HepG2 (cell line): ENCODE results near the gene OR5H1. TPM values are rescaled to one million over a fixed set of nuclear protein-coding genes. Genes with fewer than 3 reads are reported as not detected.

Experiments used
- ATAC-seq: fragments of 200-7000 bp; cut with Tn5 transposase; 3 replicates; pipeline ENCODE4 v1.9.1; 2020; ENCODE audit warnings: mild to moderate bottlenecking, moderate library complexity
- BruUV-seq: library from RNA; stranded (reverse); fragments of 400-500 nt; replicated peaks from 2 replicates; lab custom pipeline; 2021; lab: Mats Ljungman, UMichigan
- CTCF ChIA-PET: fragments of 300-600 bp; formaldehyde crosslinking; extraction: SDS; loops from one replicate; lab custom pipeline; 2021; ENCODE audit warnings: low total read pairs, inconsistent platforms, low intra/inter-chr PET ratio; lab: Yijun Ruan, JAX
- POLR2A ChIA-PET: fragments of 350-600 bp; sonication (Branson Sonifier 250); formaldehyde crosslinking; loops from one replicate; lab custom pipeline; 2020; ENCODE audit warnings: antibody characterized with exemption, inconsistent platforms; lab: Yijun Ruan, JAX
- DNase-seq: peaks from one replicate; pipeline ENCODE4 v3.0.0-alpha.2; 2015; ENCODE audit warnings: low spot score
- FAIRE-seq: peaks from 3 replicates; lab custom pipeline; 2011; peaks lifted over from hg19 to GRCh38; lab: Jason Lieb, UNC
- H2AFZ ChIP-seq: one replicate; pipeline ENCODE4 v1.6.1; 2011; ENCODE audit warnings: low read length, inconsistent platforms
- H3K27ac ChIP-seq: fragments of 300-600 bp; 3 replicates; pipeline ENCODE4 v1.8.0; 2011; ENCODE audit warnings: mixed run types, mild to moderate bottlenecking, mixed read lengths, low read length, inconsistent platforms; ENCODE audit not compliant: insufficient read depth; ENCODE audit errors: extremely low read length
- H3K27me3 ChIP-seq, 2 experiments: fragments of 200-600 bp in 1 of 2; 2 replicates in 1 of 2; 3 replicates in 1 of 2; pipeline versions ENCODE4 v1.6.0 to v1.8.0; 2011; ENCODE audit warnings: low read length in 2 of 2, mild to moderate bottlenecking in 2 of 2, moderate library complexity in 2 of 2, inconsistent platforms in 1 of 2; ENCODE audit not compliant: insufficient read depth in 2 of 2, control insufficient read depth in 1 of 2
- H3K36me3 ChIP-seq, 2 experiments: fragments of 200-600 bp in 1 of 2; replicated peaks in 1 of 2; 2 replicates in 1 of 2; 3 replicates in 1 of 2; pipeline versions ENCODE4 v1.5.1 to v1.8.0; 2011; ENCODE audit warnings: low read length in 2 of 2, inconsistent platforms in 1 of 2; ENCODE audit not compliant: insufficient read depth in 2 of 2, control insufficient read depth in 1 of 2
- H3K4me1 ChIP-seq: 2 replicates; pipeline ENCODE4 v1.5.1; 2012; ENCODE audit warnings: low read length, inconsistent platforms; ENCODE audit not compliant: insufficient read depth
- H3K4me2 ChIP-seq: 2 replicates; pipeline ENCODE4 v1.6.0; 2011; ENCODE audit warnings: low read depth, low read length, inconsistent platforms
- H3K4me3 ChIP-seq, 3 experiments: fragments of 200-600 bp in 1 of 3; sonication (generic), shearing (Covaris generic) in 1 of 3; replicated peaks in 1 of 3; 2 replicates each; pipeline ENCODE4 v1.5.1; 2011 to 2016; ENCODE audit warnings: low read length in 3 of 3, inconsistent platforms in 2 of 3, low read depth in 2 of 3, mild to moderate bottlenecking in 2 of 3, control low read depth in 1 of 3, mixed read lengths in 1 of 3; ENCODE audit not compliant: insufficient read depth in 1 of 3
- H3K79me2 ChIP-seq: one replicate; pipeline ENCODE4 v1.6.1; 2011; ENCODE audit warnings: low read length, inconsistent platforms; ENCODE audit not compliant: insufficient read depth
- H3K9ac ChIP-seq: 2 replicates; pipeline ENCODE4 v1.6.0; 2011; ENCODE audit warnings: mild to moderate bottlenecking, low read depth, low read length, inconsistent platforms; ENCODE audit not compliant: insufficient read depth
- H3K9me3 ChIP-seq: 2 replicates; pipeline ENCODE4 v1.5.1; 2012; ENCODE audit warnings: mild to moderate bottlenecking, low read length
- H4K20me1 ChIP-seq: 2 replicates; pipeline ENCODE4 v1.6.0; 2011; ENCODE audit warnings: inconsistent platforms, mild to moderate bottlenecking, low read length, moderate library complexity; ENCODE audit not compliant: insufficient read depth
- CERS6 ChIP-seq: sonication (generic); formaldehyde crosslinking; IDR thresholded peaks from 2 replicates; pipeline ENCODE4 v1.5.0; 2020; ENCODE audit warnings: missing genetic modification reagents
- EZH2 ChIP-seq: conservative IDR thresholded peaks from 2 replicates; pipeline ENCODE4 v1.6.1; 2012; ENCODE audit warnings: mild to moderate bottlenecking, low read depth, low read length, moderate library complexity
- GTF2F1 ChIP-seq: fragments of 150-350 bp; IDR thresholded peaks from 2 replicates; pipeline ENCODE4 v1.6.1; 2014; ENCODE audit warnings: low read length
- SMARCE1 ChIP-seq: fragments of 450-650 bp; IDR thresholded peaks from 2 replicates; pipeline ENCODE4 v1.6.1; 2017; ENCODE audit warnings: borderline replicate concordance
- SRF ChIP-seq: IDR thresholded peaks from 2 replicates; pipeline ENCODE4 v1.6.1; 2011; ENCODE audit warnings: mild to moderate bottlenecking, low read depth, low read length, moderate library complexity
- SRY ChIP-seq: sonication (generic); formaldehyde crosslinking; IDR thresholded peaks from 2 replicates; pipeline ENCODE4 v1.8.0; 2022; ENCODE audit warnings: mild to moderate bottlenecking, missing genetic modification reagents
- USF2 ChIP-seq, 2 experiments: sonication (generic) in 1 of 2; formaldehyde crosslinking in 1 of 2; IDR thresholded peaks; 2 replicates each; pipeline versions ENCODE4 v1.5.1 to v1.6.1; 2011 to 2020; ENCODE audit warnings: borderline replicate concordance in 1 of 2, low read depth in 1 of 2, low read length in 1 of 2, mild to moderate bottlenecking in 1 of 2, missing genetic modification reagents in 1 of 2, moderate library complexity in 1 of 2
- WGBS: methylation state at CpG from one replicate; pipeline ENCODE4 v1.1.6; 2017; ENCODE audit warnings: low lambda C conversion rate; 5-methylcytosine and 5-hydroxymethylcytosine counted together
- in situ Hi-C: cut with HindIII; loops from 2 replicates; pipeline ENCODE4 v1.10.0; 2017; ENCODE audit warnings: low pct_unique_long_range_greater_than_20kb; ENCODE audit not compliant: extremely low pct_ligation_motif_present
- intact Hi-C: fragments of 100-400 bp; cut with micrococcal nuclease; formaldehyde crosslinking; loops from one replicate; pipeline ENCODE4 v1.10.0; 2022; ENCODE audit not compliant: unreplicated experiment
- polyA plus RNA-seq, 8 experiments: library from polyadenylated mRNA; depleted of rRNA in 3 of 8; stranded (reverse) in 7 of 8; unstranded in 1 of 8; fragments of >200 nt; fragmentation: Illumina TruSeq in 4 of 8; extraction: Trizol in 4 of 8; gene quantifications; 2 replicates each; pipeline versions ENCODE4 v1.2.1 to v1.2.3, GENCODE V29; 2011 to 2016; ENCODE audit warnings: low read depth in 4 of 8, missing spikeins in 1 of 8, mixed read lengths in 1 of 8; ENCODE audit not compliant: insufficient read depth in 1 of 8
- total RNA-seq, 5 experiments: library from RNA; depleted of rRNA; stranded (reverse); fragments of >200 nt; fragmentation: Illumina TruSeq; extraction: Trizol; gene quantifications; 2 replicates each; pipeline ENCODE4 v1.2.3, GENCODE V29; 2016; ENCODE audit warnings: low read depth in 1 of 5
- TF ChIP-seq, protein P1 (sequence below): sonication (generic); formaldehyde crosslinking; IDR thresholded peaks from 2 replicates; pipeline ENCODE4 v1.5.1; 2020; ENCODE audit warnings: missing genetic modification reagents, mild to moderate bottlenecking, borderline replicate concordance

The OR5H1 gene
- total and polyA plus RNA-seq, 2 of the 13 experiments (the other 11 are each of a cell fraction or from before 2014, with no cell fraction given), result not detected

DNA sequence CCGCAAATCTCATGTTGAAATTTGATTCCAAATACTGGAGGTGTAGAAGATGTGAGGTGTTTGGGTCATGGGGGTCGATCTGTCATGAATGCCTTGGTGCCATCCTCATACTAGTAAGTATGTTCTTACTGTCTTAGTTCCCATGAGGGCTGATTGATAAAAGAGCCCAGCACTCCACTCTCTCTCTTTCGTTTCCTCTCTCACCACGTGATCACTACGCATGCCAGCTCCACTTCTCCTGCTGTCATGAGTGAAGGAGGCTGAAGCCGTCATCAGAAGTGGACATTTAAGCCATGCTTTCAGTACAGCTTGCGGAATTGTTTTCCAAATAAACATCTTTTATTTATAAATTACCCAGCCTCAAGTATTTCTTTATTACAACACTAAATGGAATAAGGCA lies 42.1 kb downstream of the OR5H1 start:
- Histone ChIP-seq H3K36me3 (no peaks in the 10 kb centered on the region), H3K27me3 (no peaks in the 10 kb centered on the region; a peak in 1 of 5 replicates), H3K4me1 (no peaks in the 10 kb centered on the region), H3K9ac (no peak overlapping the region), H3K4me3 (no peak overlapping the region), H2AFZ (no peak overlapping the region), H3K79me2 (no peaks in the 10 kb centered on the region), H3K27ac (no peak overlapping the region), H3K9me3 (no peaks in the 10 kb centered on the region), H4K20me1 (no peaks in the 10 kb centered on the region), H3K4me2 (peak overlapping the region; percentile 32; the same call in 1 of the 2 replicates)
- POLR2A ChIA-PET, result no interaction called here
- TF ChIP-seq GTF2F1, result no peak
- TF ChIP-seq USF2 (IDR thresholded peaks at IDR 0.05; ENCODE audit: low read depth, low read length), result peak; percentile 21; the same call in 1 of the 2 replicates
- no peak for TF ChIP-seq USF2 (CRISPR knock-in tag; IDR thresholded peaks at IDR 0.05; ENCODE audit: borderline replicate concordance)
- WGBS, result 9% methylated on average over 7 of the region's 7 CpGs
- no peak for ATAC-seq
- in situ Hi-C loops, result no loop called here
- CTCF ChIA-PET, result no interaction called here
- no TSS peak for BruUV-seq
- no peak for FAIRE-seq
- no peak for DNase-seq
- intact Hi-C loops, result no loop called here

- FAIRE-seq (no peak), DNase-seq (no peak), ATAC-seq (no peak)
- no peak overlapping the region for H3K27ac ChIP-seq
- no peaks in the 10 kb centered on the region for H3K79me2 ChIP-seq
- ChIA-PET POLR2A (no interaction called here), CTCF (no interaction called here)
- no peaks in the 10 kb centered on the region for H3K4me1 ChIP-seq
- no peaks in the 10 kb centered on the region for H3K27me3 ChIP-seq
- no peak overlapping the region for H3K4me3 ChIP-seq
- no peak overlapping the region for H3K4me2 ChIP-seq
- H3K9ac ChIP-seq, result no peak overlapping the region
- BruUV-seq, result no TSS peak
- no peaks in the 10 kb centered on the region for H4K20me1 ChIP-seq
- H2AFZ ChIP-seq, result no peak overlapping the region
- in situ Hi-C loops (no loop called here), intact Hi-C loops (no loop called here)
- H3K36me3 ChIP-seq, result no peaks in the 10 kb centered on the region
- 2% methylated on average over 3 of the region's 3 CpGs for WGBS
- no peaks in the 10 kb centered on the region for H3K9me3 ChIP-seq
- TF ChIP-seq SRY (CRISPR knock-in tag) (no peak), EZH2 (no peak), SMARCE1 (no peak), SRF (no peak), CERS6 (CRISPR knock-in tag) (no peak)
- TF ChIP-seq, protein P1, sequence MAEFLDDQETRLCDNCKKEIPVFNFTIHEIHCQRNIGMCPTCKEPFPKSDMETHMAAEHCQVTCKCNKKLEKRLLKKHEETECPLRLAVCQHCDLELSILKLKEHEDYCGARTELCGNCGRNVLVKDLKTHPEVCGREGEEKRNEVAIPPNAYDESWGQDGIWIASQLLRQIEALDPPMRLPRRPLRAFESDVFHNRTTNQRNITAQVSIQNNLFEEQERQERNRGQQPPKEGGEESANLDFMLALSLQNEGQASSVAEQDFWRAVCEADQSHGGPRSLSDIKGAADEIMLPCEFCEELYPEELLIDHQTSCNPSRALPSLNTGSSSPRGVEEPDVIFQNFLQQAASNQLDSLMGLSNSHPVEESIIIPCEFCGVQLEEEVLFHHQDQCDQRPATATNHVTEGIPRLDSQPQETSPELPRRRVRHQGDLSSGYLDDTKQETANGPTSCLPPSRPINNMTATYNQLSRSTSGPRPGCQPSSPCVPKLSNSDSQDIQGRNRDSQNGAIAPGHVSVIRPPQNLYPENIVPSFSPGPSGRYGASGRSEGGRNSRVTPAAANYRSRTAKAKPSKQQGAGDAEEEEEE (CRISPR knock-in tag), result no peak
These were observed 49.9 kb downstream of the OR5H1 start for GRCh38 chr3:98180319-98180890.
